NK-92 (cell line): ENCODE measurements around the gene IFNAR2.

Experiments used
- DNase-seq: peaks from one replicate; lab custom pipeline; 2025; ENCODE audit not compliant: unreplicated experiment; lab: John Stamatoyannopoulos, UW

The IFNAR2 gene

GRCh38 chr21:33229784-33230544 lies at the start of gene IFNAR2:
Gene IFNAR2, plus strand, starts transcription at chr21:33229938. Its CDS starts 11,985 bp downstream, at chr21:33241923.
- DNase-seq: no peak

GRCh38 chr21:33185852-33186251 lies 43.9 kb upstream of the IFNAR2 start:
- no peak for DNase-seq

- DNase-seq: no peak
Measured at GRCh38 chr21:33187276-33187675, 42.5 kb upstream of the IFNAR2 start.

GRCh38 chr21:33189237-33189636 lies 40.5 kb upstream of the IFNAR2 start:
- DNase-seq: no peak

- no peak for DNase-seq
Measured at GRCh38 chr21:33189824-33190223, 39.9 kb upstream of the IFNAR2 start.

- no peak for DNase-seq
Measured at GRCh38 chr21:33196941-33197374, 32.8 kb upstream of the IFNAR2 start.

GRCh38 chr21:33197496-33197895 lies 32.2 kb upstream of the IFNAR2 start:
- DNase-seq: no peak

- no peak for DNase-seq
Measured at GRCh38 chr21:33198346-33199099, 31.2 kb upstream of the IFNAR2 start.

- no peak for DNase-seq
Measured at GRCh38 chr21:33199100-33199464, 30.7 kb upstream of the IFNAR2 start.

- DNase-seq: no peak
Measured at GRCh38 chr21:33199516-33200217, 30.1 kb upstream of the IFNAR2 start.

GRCh38 chr21:33201956-33202355 lies 27.8 kb upstream of the IFNAR2 start:
- no peak for DNase-seq

GRCh38 chr21:33202464-33203363 lies 27.0 kb upstream of the IFNAR2 start:
- DNase-seq: no peak

GRCh38 chr21:33203371-33203724 lies 26.4 kb upstream of the IFNAR2 start:
- DNase-seq: no peak

GRCh38 chr21:33205476-33205875 lies 24.3 kb upstream of the IFNAR2 start:
- no peak for DNase-seq

- DNase-seq: no peak
Measured at GRCh38 chr21:33206771-33207281, 22.9 kb upstream of the IFNAR2 start.

GRCh38 chr21:33207449-33208149 lies 22.1 kb upstream of the IFNAR2 start:
- no peak for DNase-seq

- DNase-seq: no peak
Measured at GRCh38 chr21:33208534-33208933, 21.2 kb upstream of the IFNAR2 start.

- DNase-seq: no peak
Measured at GRCh38 chr21:33211305-33211704, 18.4 kb upstream of the IFNAR2 start.

GRCh38 chr21:33211732-33212131 lies 18.0 kb upstream of the IFNAR2 start:
- DNase-seq: no peak
